Activated CD4-positive, alpha-beta T cell treated with anti-CD3 and anti-CD28 coated beads, Interleukin-2, Interleukin-6, amounts not matched to agents 100 ng/mL and 50 ng/mL, durations not matched to agents 16 hours and 8 hours (primary cell): ENCODE data around the gene HNRNPD.
A peak's percentile ranks its signal among the peaks of the same experiment; 100 is the strongest.
"Not testable (repeated sequence)": the region's sequence is repeated elsewhere in the genome, so short reads cannot be mapped to it uniquely, and the experiment has no call there.

Source experiments
- DNase-seq: peaks from one replicate; pipeline ENCODE4 v3.0.0-alpha.2; 2020

The HNRNPD gene

GRCh38 chr4:82372517-82373485 lies 990 bp downstream of the HNRNPD start:
- DNase-seq = peak; percentile 90

- DNase-seq = no peak
Observed at GRCh38 chr4:82371497-82371896, 2.3 kb downstream of the HNRNPD start.

- no peak for DNase-seq
Observed at GRCh38 chr4:82367438-82368097, 6.2 kb downstream of the HNRNPD start.

GRCh38 chr4:82366431-82366830 lies 7.4 kb downstream of the HNRNPD start:
- not testable (repeated sequence) for DNase-seq

GRCh38 chr4:82363896-82364487 lies 9.8 kb downstream of the HNRNPD start:
- no peak for DNase-seq

GRCh38 chr4:82362565-82362964 lies 11.2 kb downstream of the HNRNPD start:
- DNase-seq = no peak

- DNase-seq = peak; percentile 22
Observed at GRCh38 chr4:82360298-82361177, 13.3 kb downstream of the HNRNPD start.

- DNase-seq = no peak
Observed at GRCh38 chr4:82358847-82359246, 14.9 kb downstream of the HNRNPD start.

GRCh38 chr4:82357640-82358039 lies 16.2 kb downstream of the HNRNPD start:
- peak; percentile 29 for DNase-seq

- DNase-seq = no peak
Observed at GRCh38 chr4:82354788-82355187, 19.0 kb downstream of the HNRNPD start.

GRCh38 chr4:82352825-82353366 lies 20.9 kb downstream of the HNRNPD start:
- peak; percentile 57 for DNase-seq

GRCh38 chr4:82352118-82352824 lies 21.5 kb downstream of the HNRNPD start:
- DNase-seq = no peak

GRCh38 chr4:82346126-82346525 lies 27.7 kb downstream of the HNRNPD start:
- no peak for DNase-seq

GRCh38 chr4:82335043-82335442 lies 38.7 kb downstream of the HNRNPD start:
- no peak for DNase-seq

GRCh38 chr4:82333641-82334040 lies 40.1 kb downstream of the HNRNPD start:
- not testable (repeated sequence) for DNase-seq

- DNase-seq = no peak
Observed at GRCh38 chr4:82331814-82332213, 42.0 kb downstream of the HNRNPD start.

- DNase-seq = no peak
Observed at GRCh38 chr4:82320351-82320750, 53.4 kb downstream of the HNRNPD start.

- DNase-seq = not testable (repeated sequence)
Observed at GRCh38 chr4:82303063-82303462, 70.7 kb downstream of the HNRNPD start.
